ENCODE data around the gene PRR15L.
"Not testable (repeated sequence)": the region's sequence is repeated elsewhere in the genome, so short reads cannot be mapped to it uniquely, and the experiment has no call there.

Gene PRR15L

DNA sequence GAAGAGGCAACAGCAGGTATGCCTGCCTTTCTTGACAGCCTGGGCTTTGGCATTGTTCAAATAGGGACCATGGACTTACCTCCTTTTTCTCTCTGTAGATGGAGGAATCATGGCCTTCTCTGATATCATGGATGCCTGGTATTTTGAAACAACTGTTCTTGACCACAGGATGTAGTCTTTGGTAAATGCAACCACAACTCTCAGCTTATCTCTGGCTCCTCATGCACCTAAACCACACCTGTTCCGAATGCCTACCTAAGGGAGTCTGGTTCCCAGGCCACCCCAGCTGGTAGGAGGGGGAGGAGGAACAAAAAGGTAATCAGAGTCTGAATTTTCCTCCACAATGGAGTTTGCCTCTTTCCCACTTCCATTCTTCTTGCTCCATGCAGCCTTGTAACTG, 32.0 kb upstream of the PRR15L start:
- no peak for DNase-seq (ENCODE audit: low spot score)
- TF ChIP-seq, protein P1, sequence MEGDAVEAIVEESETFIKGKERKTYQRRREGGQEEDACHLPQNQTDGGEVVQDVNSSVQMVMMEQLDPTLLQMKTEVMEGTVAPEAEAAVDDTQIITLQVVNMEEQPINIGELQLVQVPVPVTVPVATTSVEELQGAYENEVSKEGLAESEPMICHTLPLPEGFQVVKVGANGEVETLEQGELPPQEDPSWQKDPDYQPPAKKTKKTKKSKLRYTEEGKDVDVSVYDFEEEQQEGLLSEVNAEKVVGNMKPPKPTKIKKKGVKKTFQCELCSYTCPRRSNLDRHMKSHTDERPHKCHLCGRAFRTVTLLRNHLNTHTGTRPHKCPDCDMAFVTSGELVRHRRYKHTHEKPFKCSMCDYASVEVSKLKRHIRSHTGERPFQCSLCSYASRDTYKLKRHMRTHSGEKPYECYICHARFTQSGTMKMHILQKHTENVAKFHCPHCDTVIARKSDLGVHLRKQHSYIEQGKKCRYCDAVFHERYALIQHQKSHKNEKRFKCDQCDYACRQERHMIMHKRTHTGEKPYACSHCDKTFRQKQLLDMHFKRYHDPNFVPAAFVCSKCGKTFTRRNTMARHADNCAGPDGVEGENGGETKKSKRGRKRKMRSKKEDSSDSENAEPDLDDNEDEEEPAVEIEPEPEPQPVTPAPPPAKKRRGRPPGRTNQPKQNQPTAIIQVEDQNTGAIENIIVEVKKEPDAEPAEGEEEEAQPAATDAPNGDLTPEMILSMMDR (IDR thresholded peaks at IDR 0.05; ENCODE audit: borderline replicate concordance, control extremely low read depth, extremely low read depth, insufficient read depth, missing control alignments), result no peak
- in situ Hi-C loops (cut with MboI; ENCODE audit: low sequenced_read_pairs, unreplicated experiment), result no loop called here

DNA sequence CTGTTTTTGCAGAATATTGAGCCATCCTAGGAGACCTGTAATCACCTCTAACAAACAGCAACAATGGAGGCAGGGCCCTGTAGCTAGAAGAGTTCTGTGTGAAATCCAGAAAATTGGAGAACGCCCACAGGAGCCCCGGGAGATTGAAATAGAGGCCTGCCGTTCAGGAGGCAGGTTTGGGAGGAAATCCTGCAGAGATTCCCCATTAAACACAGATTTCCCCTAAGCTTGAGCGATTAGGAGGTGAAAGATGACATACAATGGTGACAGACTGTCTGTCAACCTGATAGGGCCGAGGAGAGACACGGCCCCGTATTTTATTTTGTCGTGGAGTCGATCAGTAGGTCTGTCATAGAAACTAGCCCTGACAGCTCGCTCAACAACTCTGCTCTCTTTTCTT, 31.5 kb upstream of the PRR15L start:
- no peak for DNase-seq (ENCODE audit: low spot score)
- in situ Hi-C loops (cut with MboI; ENCODE audit: low sequenced_read_pairs, unreplicated experiment), result no loop called here
- TF ChIP-seq, protein P1 (IDR thresholded peaks at IDR 0.05; ENCODE audit: borderline replicate concordance, control extremely low read depth, extremely low read depth, insufficient read depth, missing control alignments), result no peak

DNA sequence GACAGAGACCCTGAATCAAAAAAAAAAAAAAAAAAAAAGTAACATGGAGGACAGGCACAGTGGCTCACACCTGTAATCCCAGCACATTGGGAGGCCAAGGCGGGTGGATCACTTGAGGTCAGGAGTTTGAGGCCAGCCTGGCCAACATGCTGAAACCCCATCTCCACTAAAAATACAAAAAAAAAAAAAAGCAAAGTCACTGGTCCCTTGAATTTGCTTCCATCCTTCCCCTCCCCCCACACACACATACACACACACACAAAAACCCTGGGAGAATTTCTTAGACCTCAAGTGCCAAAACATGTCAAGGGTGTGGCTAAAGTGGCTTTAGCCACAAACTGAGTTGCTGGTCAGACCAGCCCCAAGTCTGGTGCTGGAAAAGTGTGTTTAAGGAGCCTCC, 30.8 kb upstream of the PRR15L start:
- DNase-seq (ENCODE audit: low spot score); in situ Hi-C loops (cut with MboI; ENCODE audit: low sequenced_read_pairs, unreplicated experiment): not testable (repeated sequence)

DNA sequence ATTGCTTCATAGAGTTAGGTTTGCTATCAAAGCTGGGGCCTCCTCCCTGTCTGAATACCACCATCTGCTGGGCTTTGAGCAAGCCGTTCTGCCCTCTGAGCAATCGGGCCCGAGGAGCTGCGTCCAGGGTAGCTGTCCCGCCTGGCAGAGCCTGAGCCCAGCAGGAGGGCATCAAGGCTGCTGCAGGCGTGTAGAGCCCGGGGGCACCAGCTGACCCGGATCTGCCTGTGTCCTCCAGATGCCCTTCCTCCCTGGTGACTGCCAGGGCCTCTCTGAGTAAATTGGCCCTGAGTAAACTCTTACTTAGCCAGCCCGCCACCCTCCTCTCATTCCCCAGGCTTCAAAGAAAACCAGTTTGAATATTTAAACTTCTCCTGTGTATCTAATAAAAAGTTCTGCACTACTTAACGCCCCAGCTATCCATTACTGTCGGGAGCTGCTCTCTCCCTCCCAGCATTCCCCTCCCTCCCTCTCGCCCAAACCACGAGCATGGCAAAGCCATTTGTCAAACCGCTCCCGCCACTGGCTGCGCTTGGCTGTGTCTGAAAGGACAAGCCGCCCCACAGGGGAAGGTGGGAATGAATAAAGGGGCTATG, 29.7 kb upstream of the PRR15L start:
- no peak for DNase-seq (ENCODE audit: low spot score)
- in situ Hi-C loops (cut with MboI; ENCODE audit: low sequenced_read_pairs, unreplicated experiment), result no loop called here
- TF ChIP-seq, protein P1 (IDR thresholded peaks at IDR 0.05; ENCODE audit: borderline replicate concordance, control extremely low read depth, extremely low read depth, insufficient read depth, missing control alignments), result no peak

DNA sequence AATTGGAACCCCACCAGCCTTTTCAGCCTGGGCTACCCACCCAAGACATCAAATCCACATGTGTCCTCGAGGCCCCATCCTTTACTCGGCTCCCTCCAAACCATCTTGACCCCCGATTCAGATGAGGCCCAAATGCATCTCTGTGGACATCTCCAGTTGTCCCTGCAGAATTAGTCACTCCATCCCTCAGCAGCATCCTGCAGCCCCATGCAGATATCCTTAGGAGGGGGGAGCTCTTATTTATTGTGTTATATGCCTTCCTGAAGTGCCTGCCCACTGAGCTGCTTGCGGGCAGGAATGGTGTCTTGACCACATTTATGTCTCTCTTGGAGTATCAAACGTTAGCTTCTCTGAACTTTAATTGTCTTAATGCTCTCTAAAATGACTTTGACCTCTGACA, 28.8 kb upstream of the PRR15L start:
- DNase-seq (ENCODE audit: low spot score), result no peak
- TF ChIP-seq, protein P1 (IDR thresholded peaks at IDR 0.05; ENCODE audit: borderline replicate concordance, control extremely low read depth, extremely low read depth, insufficient read depth, missing control alignments), result no peak
- in situ Hi-C loops (cut with MboI; ENCODE audit: low sequenced_read_pairs, unreplicated experiment), result no loop called here

DNA sequence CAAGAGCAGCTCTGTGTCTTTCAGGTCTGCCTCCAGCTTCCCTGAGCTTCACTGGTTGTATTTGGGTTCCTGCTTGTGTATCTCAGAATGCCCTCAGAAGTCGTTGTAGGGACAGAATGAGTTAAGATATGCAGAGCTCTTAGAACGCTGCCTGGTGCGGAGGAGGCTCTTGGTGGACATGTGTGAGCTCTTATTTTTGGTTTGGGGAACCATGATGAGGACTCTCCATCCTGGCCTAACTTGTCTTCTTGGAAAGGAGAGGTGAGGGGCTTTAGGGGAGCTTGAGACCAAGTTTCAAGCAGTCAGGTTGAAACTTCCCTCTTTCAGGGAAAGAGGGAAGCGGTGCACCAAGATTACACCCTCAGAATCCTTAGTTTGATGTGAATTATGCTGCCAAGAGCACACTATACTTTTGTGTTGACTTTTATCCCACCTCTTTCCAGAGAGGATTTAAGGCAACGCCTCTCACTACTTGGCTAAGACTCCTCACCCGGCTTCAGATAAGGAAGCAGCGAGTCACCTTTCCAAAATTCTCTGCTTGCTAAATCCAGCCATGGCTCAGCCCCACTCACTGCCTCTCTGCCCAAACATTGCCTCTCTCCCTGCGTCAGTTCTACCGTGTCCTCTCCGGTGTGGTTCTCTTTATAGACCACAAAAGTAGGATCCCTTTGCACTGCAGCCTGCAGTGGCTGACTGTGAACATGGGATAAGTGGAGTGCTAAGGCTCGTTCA, 26.0 kb upstream of the PRR15L start:
- TF ChIP-seq, protein P1 (IDR thresholded peaks at IDR 0.05; ENCODE audit: borderline replicate concordance, control extremely low read depth, extremely low read depth, insufficient read depth, missing control alignments), result no peak
- DNase-seq (ENCODE audit: low spot score), result no peak
- in situ Hi-C loops (cut with MboI; ENCODE audit: low sequenced_read_pairs, unreplicated experiment), result loop anchor here (5.0 kb wide), 1 partner anchor 34 kb away; no protein-coding TSS in a partner anchor

DNA sequence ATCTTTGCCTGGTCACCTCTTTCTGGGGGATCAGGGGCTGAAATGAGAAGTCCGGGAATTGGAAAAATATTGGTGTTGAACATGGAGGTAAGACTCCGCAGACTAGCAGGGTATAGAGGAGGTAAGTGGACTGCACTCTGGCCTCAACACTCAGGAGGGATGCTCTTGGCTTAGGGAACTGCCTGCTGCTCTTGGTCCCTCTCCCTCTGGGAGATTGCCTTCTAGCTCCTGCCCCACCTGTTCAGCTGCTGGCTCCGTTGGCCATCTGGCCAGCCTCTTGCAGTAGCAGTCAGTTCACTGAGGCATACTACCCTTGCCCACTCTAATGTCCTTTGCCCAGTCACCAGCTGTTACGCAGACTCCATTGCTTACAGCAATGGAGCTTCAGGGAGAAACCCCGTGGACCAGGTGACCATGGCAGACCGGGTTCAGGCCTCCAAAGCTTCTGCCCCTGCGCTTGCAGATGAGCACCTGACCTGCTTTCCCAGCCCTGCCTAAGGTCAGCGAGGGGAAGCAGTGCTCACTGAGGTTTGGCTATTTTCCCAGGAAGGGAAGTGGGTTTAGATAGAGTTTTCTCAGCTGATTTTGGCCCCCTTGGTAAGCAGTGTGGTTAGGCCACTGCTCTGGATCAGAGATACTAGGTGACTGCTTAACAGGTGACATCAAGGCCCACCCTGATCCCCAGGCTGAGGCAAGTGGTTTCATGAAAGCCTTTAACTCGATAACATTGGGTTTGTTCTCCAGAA, 25.1 kb upstream of the PRR15L start:
- in situ Hi-C loops (cut with MboI; ENCODE audit: low sequenced_read_pairs, unreplicated experiment), result loop anchor here (5.0 kb wide), 1 partner anchor 34 kb away; no protein-coding TSS in a partner anchor

More for the DNA sequence above, 25.1 kb upstream of the PRR15L start:
- TF ChIP-seq, protein P1 (IDR thresholded peaks at IDR 0.05; ENCODE audit: borderline replicate concordance, control extremely low read depth, extremely low read depth, insufficient read depth, missing control alignments), result no peak
- no peak for DNase-seq (ENCODE audit: low spot score)

All from GM13976 (cell line).